Mucosa of descending colon (tissue), 3 donors: ENCODE measurements around the gene ARL5C. TPM values are rescaled to one million over a fixed set of nuclear protein-coding genes. Genes with fewer than 3 reads are reported as not detected.

Experiments used
- ATAC-seq: fragments of 200-7000 bp; cut with Tn5 transposase; one replicate; pipeline ENCODE4 v1.9.1; 2020; ENCODE audit warnings: mild to moderate bottlenecking, moderate library complexity
- DNase-seq, 3 donors: peaks; one replicate each; pipeline ENCODE4 v3.0.0-alpha.2; 2020
- H3K36me3 ChIP-seq: fragments of 200-600 bp; one replicate; pipeline ENCODE4 v1.8.0; 2021; ENCODE audit warnings: low read depth, mild to moderate bottlenecking
- H3K4me1 ChIP-seq: fragments of 200-600 bp; one replicate; pipeline ENCODE4 v1.8.0; 2021; ENCODE audit warnings: low read depth, mild to moderate bottlenecking
- H3K4me3 ChIP-seq: fragments of 200-600 bp; one replicate; pipeline ENCODE4 v1.8.0; 2021; ENCODE audit warnings: mild to moderate bottlenecking
- H3K9me3 ChIP-seq: fragments of 200-600 bp; one replicate; pipeline ENCODE4 v1.8.0; 2021; ENCODE audit warnings: mild to moderate bottlenecking
- intact Hi-C, 2 donors: fragments of 100-400 bp; cut with DNase I in 1 of 2; cut with micrococcal nuclease in 1 of 2; formaldehyde crosslinking; loops; one replicate each; pipeline versions ENCODE4 v1.11.0 to v1.11.1; 2022; cut with DNase I, micrococcal nuclease
- total RNA-seq, 3 donors: library from RNA; stranded (reverse); fragmentation: NEBNext Ultra II Directional in 2 of 3; extraction: Animal tissue kit (Norgen Biotek cat#: 25700) in 2 of 3; gene quantifications; one replicate each; pipeline versions ENCODE4 v1.2.1 to v1.2.4, GENCODE V29; 2021 to 2023
- TF ChIP-seq, protein P1 (sequence below): fragments of 200-600 bp; IDR thresholded peaks from one replicate; pipeline ENCODE4 v1.8.0; 2022; ENCODE audit warnings: antibody characterized with exemption, mild to moderate bottlenecking
- donor health status: DM: no; HTN: no; CAD: no; lungs with moderate emphysema.
- donor health status: DM: no; HTN: no; CAD: no.
- donor health status: DM: no; HTN: yes; CAD: no.

The ARL5C gene
- total RNA-seq, 3 donors from 2014 or later: not detected

DNA sequence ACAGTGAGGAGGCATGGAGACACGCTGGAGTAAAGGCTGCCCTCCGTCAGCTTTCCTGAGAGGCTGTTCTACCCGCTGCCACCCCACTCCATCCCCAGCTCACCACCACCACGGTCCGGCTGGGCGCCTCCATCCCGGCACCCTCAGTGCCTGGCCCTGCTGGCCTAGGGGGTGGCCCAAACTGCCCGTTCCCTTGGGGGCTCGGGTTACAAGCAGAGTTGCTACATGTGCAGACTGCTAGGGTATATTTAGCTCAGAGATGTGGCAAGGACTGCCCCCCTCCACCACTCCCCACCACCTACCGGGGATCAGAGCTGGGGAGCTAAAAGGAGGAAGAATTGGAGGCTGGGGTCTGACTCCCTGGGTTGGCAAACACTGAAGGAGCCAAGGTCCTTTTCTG, 27.4 kb upstream of the ARL5C start:
- Histone ChIP-seq H3K36me3 (no peaks in the 10 kb centered on the region), H3K4me3 (no peak overlapping the region), H3K9me3 (no peaks in the 10 kb centered on the region), H3K4me1 (peaks cover 15% of the 10 kb centered on the region)
- intact Hi-C loops: no loop called here
- DNase-seq (no peak), ATAC-seq (no peak)
- TF ChIP-seq, protein P1, sequence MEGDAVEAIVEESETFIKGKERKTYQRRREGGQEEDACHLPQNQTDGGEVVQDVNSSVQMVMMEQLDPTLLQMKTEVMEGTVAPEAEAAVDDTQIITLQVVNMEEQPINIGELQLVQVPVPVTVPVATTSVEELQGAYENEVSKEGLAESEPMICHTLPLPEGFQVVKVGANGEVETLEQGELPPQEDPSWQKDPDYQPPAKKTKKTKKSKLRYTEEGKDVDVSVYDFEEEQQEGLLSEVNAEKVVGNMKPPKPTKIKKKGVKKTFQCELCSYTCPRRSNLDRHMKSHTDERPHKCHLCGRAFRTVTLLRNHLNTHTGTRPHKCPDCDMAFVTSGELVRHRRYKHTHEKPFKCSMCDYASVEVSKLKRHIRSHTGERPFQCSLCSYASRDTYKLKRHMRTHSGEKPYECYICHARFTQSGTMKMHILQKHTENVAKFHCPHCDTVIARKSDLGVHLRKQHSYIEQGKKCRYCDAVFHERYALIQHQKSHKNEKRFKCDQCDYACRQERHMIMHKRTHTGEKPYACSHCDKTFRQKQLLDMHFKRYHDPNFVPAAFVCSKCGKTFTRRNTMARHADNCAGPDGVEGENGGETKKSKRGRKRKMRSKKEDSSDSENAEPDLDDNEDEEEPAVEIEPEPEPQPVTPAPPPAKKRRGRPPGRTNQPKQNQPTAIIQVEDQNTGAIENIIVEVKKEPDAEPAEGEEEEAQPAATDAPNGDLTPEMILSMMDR: no peak

DNA sequence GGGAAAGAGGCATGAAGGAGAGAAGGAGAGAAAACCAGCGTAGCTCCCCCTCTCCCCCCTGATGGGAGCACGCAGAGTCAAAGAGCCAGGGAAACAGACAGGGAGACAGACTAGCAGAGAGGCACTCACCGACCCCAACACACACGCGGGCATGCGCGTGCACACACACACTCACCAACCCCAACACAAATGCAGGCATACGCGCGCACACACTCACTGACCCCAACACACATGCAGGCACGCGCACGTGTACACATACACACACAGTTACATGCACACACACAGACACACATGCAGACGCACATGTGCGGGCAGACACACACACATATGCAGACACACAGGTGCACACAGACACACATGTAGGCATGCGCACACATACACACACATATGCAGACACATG, 26.9 kb upstream of the ARL5C start:
- DNase-seq (no peak), ATAC-seq (no peak)
- Histone ChIP-seq H3K4me3 (no peak overlapping the region), H3K4me1 (peaks cover 10% of the 10 kb centered on the region), H3K9me3 (no peaks in the 10 kb centered on the region), H3K36me3 (no peaks in the 10 kb centered on the region)
- intact Hi-C loops: no loop called here
- TF ChIP-seq, protein P1: no peak

DNA sequence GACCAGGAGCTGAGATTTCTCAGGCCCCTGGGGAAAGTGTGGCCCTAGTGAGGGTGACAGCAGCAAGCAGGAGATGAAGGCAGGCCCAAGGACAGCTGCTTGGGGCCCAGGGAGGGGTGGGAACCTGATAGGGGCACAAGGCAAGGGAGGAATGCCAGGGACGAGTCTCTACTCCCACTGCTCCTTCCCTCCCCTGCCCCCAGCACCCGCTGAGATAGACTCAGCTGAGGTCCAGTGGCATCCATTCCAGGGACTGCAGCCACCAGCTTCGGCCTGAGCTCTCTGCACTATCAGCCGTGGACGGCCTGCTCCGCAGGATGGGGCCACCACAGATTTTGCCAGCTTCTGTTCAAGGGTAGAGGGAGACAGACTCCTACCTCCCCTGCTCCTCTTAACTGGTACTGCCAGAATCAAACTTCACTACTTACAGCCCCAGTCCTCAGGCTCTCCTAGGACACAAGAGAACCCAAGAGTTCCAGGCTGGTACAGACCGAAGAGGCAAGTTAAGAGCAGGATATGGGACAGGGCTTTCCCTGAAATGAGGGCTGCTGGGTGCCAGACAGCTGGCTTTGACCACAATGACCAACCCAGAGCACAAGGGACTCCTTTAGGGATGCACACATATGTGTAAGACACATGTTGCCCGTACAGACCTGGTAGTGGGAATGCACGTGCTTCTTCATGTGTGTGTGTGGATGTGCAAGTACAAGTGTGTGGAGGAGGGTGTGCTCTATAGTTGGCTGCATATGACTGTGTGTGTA, 26.0 kb upstream of the ARL5C start:
- Histone ChIP-seq H3K4me3 (no peak overlapping the region), H3K36me3 (no peaks in the 10 kb centered on the region), H3K9me3 (no peaks in the 10 kb centered on the region), H3K4me1 (peaks cover 10% of the 10 kb centered on the region)
- no peak for ATAC-seq
- no peak for DNase-seq
- TF ChIP-seq, protein P1: no peak
- intact Hi-C loops: no loop called here

DNA sequence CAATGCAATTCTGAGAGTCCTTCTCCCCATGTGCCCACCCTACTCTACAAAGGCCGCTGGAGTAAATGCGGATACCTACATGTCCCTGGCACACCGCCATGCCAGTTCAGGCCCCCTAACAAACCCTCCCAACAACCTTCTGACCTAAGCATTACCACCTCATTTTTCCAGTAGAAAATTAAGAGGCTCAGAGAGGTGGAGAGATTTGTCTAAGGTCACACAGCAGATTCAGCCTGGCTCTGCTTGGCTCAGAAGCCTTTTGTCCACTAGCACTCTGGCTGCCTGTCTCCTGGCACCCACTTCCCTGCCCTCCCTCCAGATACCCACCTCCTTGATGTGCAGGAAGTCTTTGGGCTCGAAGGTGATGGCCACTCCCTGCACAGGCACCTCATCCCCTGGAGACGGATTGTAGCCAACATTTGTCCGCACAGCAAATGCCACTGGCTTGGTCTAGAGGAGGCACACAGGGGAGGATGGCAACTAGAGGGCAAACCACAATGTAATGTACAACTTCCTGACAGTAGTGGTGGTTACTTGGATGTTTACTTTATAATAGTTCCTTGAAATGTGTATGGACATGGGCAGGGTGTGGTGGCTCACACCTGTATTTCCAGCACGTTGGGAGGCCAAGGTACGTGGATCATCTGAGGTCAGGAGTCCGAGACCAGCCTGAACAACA, 21.3 kb upstream of the ARL5C start:
- intact Hi-C loops: no loop called here
- no peak overlapping the region for H3K4me3 ChIP-seq

DNA sequence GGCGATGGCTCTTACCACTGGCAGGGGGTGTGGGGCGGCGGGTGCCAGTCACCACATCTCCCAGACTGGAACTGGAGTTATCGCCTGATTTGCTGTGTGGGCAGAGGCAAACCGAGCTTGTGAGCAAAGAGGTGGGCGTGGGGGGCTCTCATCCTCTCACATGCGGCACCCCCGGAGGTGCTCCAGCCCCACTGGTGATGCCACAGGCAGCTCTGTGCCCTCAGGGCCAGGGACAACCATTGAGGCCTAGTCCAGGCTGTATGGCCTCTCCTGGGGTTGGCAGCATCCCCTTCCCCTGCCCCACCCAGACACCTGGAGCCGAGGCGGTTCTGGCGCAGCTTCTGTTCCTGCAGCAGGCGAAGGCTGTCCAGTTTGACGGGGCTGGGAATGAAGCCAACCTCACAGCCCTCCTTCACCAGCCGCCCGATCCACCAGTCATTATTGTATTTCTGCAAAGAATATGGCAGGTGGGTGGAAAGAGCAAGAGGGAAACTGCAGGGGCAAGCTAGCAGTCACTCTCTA, 20.6 kb upstream of the ARL5C start:
- peak in 1 of 3 donors; percentile 68 for DNase-seq
- ATAC-seq: peak; percentile 31
- TF ChIP-seq, protein P1: no peak
- intact Hi-C loops: no loop called here
- peaks cover 8% of the 10 kb centered on the region for H3K4me1 ChIP-seq
- no peaks in the 10 kb centered on the region for H3K9me3 ChIP-seq
- no peaks in the 10 kb centered on the region for H3K36me3 ChIP-seq
- no peak overlapping the region for H3K4me3 ChIP-seq

More for the DNA sequence above, 21.3 kb upstream of the ARL5C start:
- TF ChIP-seq, protein P1: no peak
- Histone ChIP-seq H3K4me1 (peaks cover 8% of the 10 kb centered on the region), H3K9me3 (no peaks in the 10 kb centered on the region), H3K36me3 (no peaks in the 10 kb centered on the region)
- DNase-seq: peak; percentile 63 to 67 (median 63)
- ATAC-seq: peak; percentile 94
